ENCODE measurements around the gene PPM1A. TPM values are rescaled to one million over a fixed set of nuclear protein-coding genes. Genes with fewer than 3 reads are reported as not detected.
A peak's percentile ranks its signal among the peaks of the same experiment; 100 is the strongest.

The PPM1A gene
- total RNA-seq, 4 donors from 2014 or later: 81.2 to 107 (median 86.1) TPM

- no peaks in the 10 kb centered on the region for H3K27me3 ChIP-seq
- ATAC-seq: no peak
- H3K4me3 ChIP-seq: peak overlapping the region; percentile 77 to 90 (median 84)
- intact Hi-C loops (cut with DNase I; ENCODE audit: low total_unique reads): loop anchor here (5.0 to 10.0 kb wide), 3 partner anchors 77 to 1447 kb away; partner anchors contain the start of gene HIF1A
- peak overlapping the region; percentile 97 to 100 (median 100) for H3K27ac ChIP-seq
- in situ Hi-C loops (cut with MboI; ENCODE audit: low sequenced_read_pairs in 4 of 4): loop anchor here in 1 of 4 donors (10.0 kb wide), 1 partner anchor 156 kb away; the partner anchor contains the start of gene PCNX4
- TF ChIP-seq CTCF (IDR thresholded peaks at IDR 0.05 in 4 of 5, conservative IDR thresholded peaks at IDR 0.05 in 1 of 5) (no peak), POLR2A (IDR thresholded peaks at IDR 0.05) (peak; percentile 23 to 60)
- H3K4me1 ChIP-seq: peaks cover 41 to 49% of the 10 kb centered on the region in 2 donors
- no peaks in the 10 kb centered on the region for H3K9me3 ChIP-seq
- DNase-seq: peak; percentile 18 to 23
- H3K36me3 ChIP-seq: no peaks in the 10 kb centered on the region
Observed at GRCh38 chr14:60250257-60251035, 1.4 kb downstream of the PPM1A start.

DNA sequence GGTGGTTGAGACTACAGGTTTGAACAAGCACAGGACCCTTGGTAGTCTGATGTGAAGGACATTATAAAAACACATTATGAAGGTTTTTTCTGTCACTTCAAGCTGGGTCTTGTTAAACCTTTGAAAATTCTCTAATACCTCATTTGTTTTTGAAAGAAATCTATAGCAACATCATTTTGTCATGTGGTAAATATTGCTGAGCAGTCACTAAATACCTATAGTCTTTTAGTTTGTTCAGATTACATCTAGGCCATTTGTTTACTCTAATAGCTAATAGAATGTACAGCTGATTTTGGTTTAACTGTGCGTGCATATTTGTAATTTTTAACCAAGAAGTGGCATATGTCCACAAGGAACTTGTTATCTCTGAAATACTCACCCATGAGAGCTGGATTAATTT lies 2.9 kb downstream of the PPM1A start:
- ATAC-seq: no peak
- no peak for DNase-seq
- TF ChIP-seq POLR2A (IDR thresholded peaks at IDR 0.05): no peak
- no peak for TF ChIP-seq CTCF (IDR thresholded peaks at IDR 0.05 in 4 of 5, conservative IDR thresholded peaks at IDR 0.05 in 1 of 5)
- Histone ChIP-seq H3K36me3 (no peaks in the 10 kb centered on the region), H3K27ac (peak overlapping the region; percentile 97 to 100 (median 100)), H3K4me1 (peaks cover 50 to 64% of the 10 kb centered on the region in 2 donors), H3K27me3 (no peaks in the 10 kb centered on the region), H3K4me3 (peak overlapping the region; percentile 77 to 90 (median 84)), H3K9me3 (no peaks in the 10 kb centered on the region)
- intact Hi-C loops (cut with DNase I; ENCODE audit: low total_unique reads): loop anchor here (5.0 to 10.0 kb wide), 3 partner anchors 75 to 1445 kb away; partner anchors contain the start of gene HIF1A
- in situ Hi-C loops (cut with MboI; ENCODE audit: low sequenced_read_pairs in 4 of 4): loop anchor here in 1 of 4 donors (10.0 kb wide), 1 partner anchor 157 kb away; the partner anchor contains the start of gene PCNX4

GRCh38 chr14:60252630-60253029 lies 3.6 kb downstream of the PPM1A start:
- DNase-seq: no peak
- in situ Hi-C loops (cut with MboI; ENCODE audit: low sequenced_read_pairs in 4 of 4) (loop anchor here in 1 of 4 donors (10.0 kb wide), 1 partner anchor 158 kb away; the partner anchor contains the start of gene PCNX4), intact Hi-C loops (cut with DNase I; ENCODE audit: low total_unique reads) (loop anchor here (5.0 to 10.0 kb wide), 3 partner anchors 75 to 1445 kb away; partner anchors contain the start of gene HIF1A)
- ATAC-seq: no peak
- Histone ChIP-seq H3K4me3 (peak overlapping the region; percentile 22 to 90 (median 82)), H3K27me3 (no peaks in the 10 kb centered on the region), H3K36me3 (no peaks in the 10 kb centered on the region), H3K27ac (peak overlapping the region; percentile 97 to 100 (median 100)), H3K4me1 (peaks cover 58 to 70% of the 10 kb centered on the region in 2 donors), H3K9me3 (no peaks in the 10 kb centered on the region)
- TF ChIP-seq CTCF (IDR thresholded peaks at IDR 0.05 in 4 of 5, conservative IDR thresholded peaks at IDR 0.05 in 1 of 5) (no peak), POLR2A (IDR thresholded peaks at IDR 0.05) (no peak)

DNA sequence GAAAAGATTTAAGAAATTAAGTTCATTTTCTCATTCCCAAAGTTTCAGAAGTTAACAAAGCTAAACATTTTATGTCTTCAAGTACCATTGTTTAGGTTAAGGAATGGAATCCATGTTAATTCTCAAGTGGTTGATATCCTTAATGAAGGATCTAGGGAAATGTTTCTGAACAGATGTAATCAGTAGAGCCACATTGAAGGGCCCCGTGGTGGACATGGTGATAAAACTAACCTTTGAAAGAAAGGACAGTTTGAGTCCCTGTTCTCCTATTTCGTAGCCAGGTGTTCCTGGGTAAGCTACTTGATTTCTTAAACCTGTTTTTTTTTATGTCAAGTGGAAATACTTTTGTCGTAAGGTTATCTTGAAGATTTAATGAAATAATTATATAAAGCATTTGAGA lies 4.6 kb downstream of the PPM1A start:
- TF ChIP-seq POLR2A (IDR thresholded peaks at IDR 0.05) (no peak), CTCF (IDR thresholded peaks at IDR 0.05 in 4 of 5, conservative IDR thresholded peaks at IDR 0.05 in 1 of 5) (no peak)
- Histone ChIP-seq H3K27ac (peak overlapping the region in 1 of 4 donors; percentile 100), H3K9me3 (no peaks in the 10 kb centered on the region), H3K4me1 (peaks cover 68 to 78% of the 10 kb centered on the region in 2 donors), H3K36me3 (no peaks in the 10 kb centered on the region), H3K27me3 (no peaks in the 10 kb centered on the region), H3K4me3 (no peak overlapping the region)
- ATAC-seq: no peak
- intact Hi-C loops (cut with DNase I; ENCODE audit: low total_unique reads) (loop anchor here (5.0 to 10.0 kb wide), 3 partner anchors 74 to 1444 kb away; partner anchors contain the start of gene HIF1A), in situ Hi-C loops (cut with MboI; ENCODE audit: low sequenced_read_pairs in 4 of 4) (loop anchor here in 1 of 4 donors (10.0 kb wide), 1 partner anchor 159 kb away; the partner anchor contains the start of gene PCNX4)
- DNase-seq: no peak

Data from gastrocnemius medialis (tissue), 4 donors.